Gastroesophageal sphincter (tissue), 3 donors: ENCODE measurements around the gene BSG.

Experiments
- EP300 ChIP-seq: sonication (generic); formaldehyde crosslinking; IDR thresholded peaks from one replicate; pipeline ENCODE4 v1.6.1; 2017; ENCODE audit warnings: antibody characterized with exemption, mild to moderate bottlenecking
- POLR2A ChIP-seq, 2 donors: fragments of 450-650 bp; IDR thresholded peaks; one replicate each; pipeline ENCODE4 v1.6.1; 2017; ENCODE audit warnings: antibody characterized with exemption in 2 of 2, mild to moderate bottlenecking in 2 of 2, moderate library complexity in 1 of 2
- POLR2AphosphoS5 ChIP-seq: sonication (generic); formaldehyde crosslinking; IDR thresholded peaks from one replicate; pipeline ENCODE4 v1.6.1; 2017; ENCODE audit warnings: antibody characterized with exemption
- TF ChIP-seq, protein P1 (sequence below), 4 experiments: fragments of 200-600 bp in 2 of 4; fragments of 450-650 bp in 2 of 4; sonication (generic) in 1 of 4; IDR thresholded peaks; one replicate each; pipeline ENCODE4 v1.5.1; 2017 to 2019; ENCODE audit warnings: antibody characterized with exemption in 4 of 4, mild to moderate bottlenecking in 2 of 4, moderate library complexity in 2 of 4

DNA sequence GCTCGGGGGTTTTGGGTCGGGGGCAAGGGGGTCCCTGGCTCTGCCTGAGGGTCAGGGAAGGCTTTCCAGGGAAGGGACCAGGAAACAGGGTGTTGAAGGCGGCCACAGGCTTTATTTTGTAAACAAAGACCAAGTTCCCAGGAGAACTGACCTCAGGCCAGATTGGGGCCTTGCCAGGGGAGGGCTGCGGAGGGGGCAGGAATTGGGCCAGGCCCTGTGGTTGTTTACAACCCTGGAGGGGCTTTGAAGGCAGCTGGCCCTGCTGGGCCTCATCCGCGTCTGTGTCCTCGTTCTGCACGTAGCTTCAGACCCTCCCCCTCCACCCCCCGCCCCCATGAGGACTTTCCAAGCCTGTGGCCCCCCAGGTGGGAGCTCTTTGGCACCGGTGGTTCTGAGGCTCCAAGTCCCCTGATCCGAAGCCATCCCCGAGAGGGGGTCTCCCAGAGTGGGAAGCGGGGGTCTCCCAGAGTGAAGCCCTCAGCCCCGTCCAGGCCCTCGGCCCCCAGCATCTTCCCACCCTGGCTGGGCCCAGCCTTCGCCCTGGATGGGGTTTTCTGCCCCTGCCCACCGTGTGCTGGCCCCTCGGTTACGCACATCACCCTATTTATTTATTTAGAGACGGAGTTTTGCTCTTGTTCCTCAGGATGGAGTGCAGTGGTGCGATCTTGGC, 13.5 kb upstream of the BSG start:
- no peak for TF ChIP-seq POLR2A (IDR thresholded peaks at IDR 0.05)
- TF ChIP-seq, protein P1, sequence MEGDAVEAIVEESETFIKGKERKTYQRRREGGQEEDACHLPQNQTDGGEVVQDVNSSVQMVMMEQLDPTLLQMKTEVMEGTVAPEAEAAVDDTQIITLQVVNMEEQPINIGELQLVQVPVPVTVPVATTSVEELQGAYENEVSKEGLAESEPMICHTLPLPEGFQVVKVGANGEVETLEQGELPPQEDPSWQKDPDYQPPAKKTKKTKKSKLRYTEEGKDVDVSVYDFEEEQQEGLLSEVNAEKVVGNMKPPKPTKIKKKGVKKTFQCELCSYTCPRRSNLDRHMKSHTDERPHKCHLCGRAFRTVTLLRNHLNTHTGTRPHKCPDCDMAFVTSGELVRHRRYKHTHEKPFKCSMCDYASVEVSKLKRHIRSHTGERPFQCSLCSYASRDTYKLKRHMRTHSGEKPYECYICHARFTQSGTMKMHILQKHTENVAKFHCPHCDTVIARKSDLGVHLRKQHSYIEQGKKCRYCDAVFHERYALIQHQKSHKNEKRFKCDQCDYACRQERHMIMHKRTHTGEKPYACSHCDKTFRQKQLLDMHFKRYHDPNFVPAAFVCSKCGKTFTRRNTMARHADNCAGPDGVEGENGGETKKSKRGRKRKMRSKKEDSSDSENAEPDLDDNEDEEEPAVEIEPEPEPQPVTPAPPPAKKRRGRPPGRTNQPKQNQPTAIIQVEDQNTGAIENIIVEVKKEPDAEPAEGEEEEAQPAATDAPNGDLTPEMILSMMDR (IDR thresholded peaks at IDR 0.05) = no peak
- TF ChIP-seq POLR2AphosphoS5 = no peak
- TF ChIP-seq EP300 = no peak
